NCI-H187 (cell line): ENCODE measurements around the gene FALEC.
"Not testable (repeated sequence)": the region's sequence is repeated elsewhere in the genome, so short reads cannot be mapped to it uniquely, and the experiment has no call there.

Experiments
- DNase-seq, 2 experiments: peaks; one replicate each; lab custom pipeline; 2025; lab: John Stamatoyannopoulos, UW

Gene FALEC

GRCh38 chr1:150574260-150575071 is 58.9 kb downstream of the FALEC start:
- no peak for DNase-seq

- no peak for DNase-seq
Observed at GRCh38 chr1:150575072-150575489, 59.5 kb downstream of the FALEC start.

GRCh38 chr1:150575518-150576366 is 60.2 kb downstream of the FALEC start:
- DNase-seq = no peak

- DNase-seq = no peak
Observed at GRCh38 chr1:150576367-150576711, 60.8 kb downstream of the FALEC start.

- DNase-seq = no peak
Observed at GRCh38 chr1:150576794-150577556, 61.4 kb downstream of the FALEC start.

- DNase-seq = no peak
Observed at GRCh38 chr1:150577557-150578271, 62.2 kb downstream of the FALEC start.

GRCh38 chr1:150578272-150579109 is 62.9 kb downstream of the FALEC start:
- peak; percentile 21 to 84 for DNase-seq

GRCh38 chr1:150579110-150579944 is 63.8 kb downstream of the FALEC start, which contains the start of gene MCL1:
MCL1 (minus strand) TSS chr1:150579610; CDS start chr1:150579530, 80 bp downstream.
- DNase-seq = peak; percentile 95 to 98

GRCh38 chr1:150579945-150580642 is 64.5 kb downstream of the FALEC start:
- DNase-seq = no peak

- not testable (repeated sequence) for DNase-seq
Observed at GRCh38 chr1:150580966-150581365, 65.4 kb downstream of the FALEC start.

GRCh38 chr1:150581437-150581836 is 65.9 kb downstream of the FALEC start:
- DNase-seq = not testable (repeated sequence)

GRCh38 chr1:150581962-150582361 is 66.4 kb downstream of the FALEC start:
- not testable (repeated sequence) for DNase-seq

GRCh38 chr1:150582371-150582770 is 66.8 kb downstream of the FALEC start:
- DNase-seq = no peak
